HepG2 (cell line): ENCODE measurements around the gene TLCD1. TPM values are rescaled to one million over a fixed set of nuclear protein-coding genes. Genes with fewer than 3 reads are reported as not detected.
A peak's percentile ranks its signal among the peaks of the same experiment; 100 is the strongest.

ENCODE experiments used
- ATAC-seq: fragments of 200-7000 bp; cut with Tn5 transposase; 3 replicates; pipeline ENCODE4 v1.9.1; 2020; ENCODE audit warnings: mild to moderate bottlenecking, moderate library complexity
- BruUV-seq: library from RNA; stranded (reverse); fragments of 400-500 nt; replicated peaks from 2 replicates; lab custom pipeline; 2021; lab: Mats Ljungman, UMichigan
- CTCF ChIA-PET: fragments of 300-600 bp; formaldehyde crosslinking; extraction: SDS; loops from one replicate; lab custom pipeline; 2021; ENCODE audit warnings: low total read pairs, inconsistent platforms, low intra/inter-chr PET ratio; lab: Yijun Ruan, JAX
- POLR2A ChIA-PET: fragments of 350-600 bp; sonication (Branson Sonifier 250); formaldehyde crosslinking; loops from one replicate; lab custom pipeline; 2020; ENCODE audit warnings: antibody characterized with exemption, inconsistent platforms; lab: Yijun Ruan, JAX
- DNase-seq: peaks from one replicate; pipeline ENCODE4 v3.0.0-alpha.2; 2015; ENCODE audit warnings: low spot score
- FAIRE-seq: peaks from 3 replicates; lab custom pipeline; 2011; peaks lifted over from hg19 to GRCh38; lab: Jason Lieb, UNC
- H2AFZ ChIP-seq: one replicate; pipeline ENCODE4 v1.6.1; 2011; ENCODE audit warnings: low read length, inconsistent platforms
- H3K27ac ChIP-seq: fragments of 300-600 bp; 3 replicates; pipeline ENCODE4 v1.8.0; 2011; ENCODE audit warnings: mixed run types, mild to moderate bottlenecking, mixed read lengths, low read length, inconsistent platforms; ENCODE audit not compliant: insufficient read depth; ENCODE audit errors: extremely low read length
- H3K27me3 ChIP-seq, 2 experiments: fragments of 200-600 bp in 1 of 2; 2 replicates in 1 of 2; 3 replicates in 1 of 2; pipeline versions ENCODE4 v1.6.0 to v1.8.0; 2011; ENCODE audit warnings: low read length in 2 of 2, mild to moderate bottlenecking in 2 of 2, moderate library complexity in 2 of 2, inconsistent platforms in 1 of 2; ENCODE audit not compliant: insufficient read depth in 2 of 2, control insufficient read depth in 1 of 2
- H3K36me3 ChIP-seq, 2 experiments: fragments of 200-600 bp in 1 of 2; replicated peaks in 1 of 2; 2 replicates in 1 of 2; 3 replicates in 1 of 2; pipeline versions ENCODE4 v1.5.1 to v1.8.0; 2011; ENCODE audit warnings: low read length in 2 of 2, inconsistent platforms in 1 of 2; ENCODE audit not compliant: insufficient read depth in 2 of 2, control insufficient read depth in 1 of 2
- H3K4me1 ChIP-seq: 2 replicates; pipeline ENCODE4 v1.5.1; 2012; ENCODE audit warnings: low read length, inconsistent platforms; ENCODE audit not compliant: insufficient read depth
- H3K4me2 ChIP-seq: 2 replicates; pipeline ENCODE4 v1.6.0; 2011; ENCODE audit warnings: low read depth, low read length, inconsistent platforms
- H3K4me3 ChIP-seq, 3 experiments: fragments of 200-600 bp in 1 of 3; sonication (generic), shearing (Covaris generic) in 1 of 3; replicated peaks in 1 of 3; 2 replicates each; pipeline ENCODE4 v1.5.1; 2011 to 2016; ENCODE audit warnings: low read length in 3 of 3, inconsistent platforms in 2 of 3, low read depth in 2 of 3, mild to moderate bottlenecking in 2 of 3, control low read depth in 1 of 3, mixed read lengths in 1 of 3; ENCODE audit not compliant: insufficient read depth in 1 of 3
- H3K79me2 ChIP-seq: one replicate; pipeline ENCODE4 v1.6.1; 2011; ENCODE audit warnings: low read length, inconsistent platforms; ENCODE audit not compliant: insufficient read depth
- H3K9ac ChIP-seq: 2 replicates; pipeline ENCODE4 v1.6.0; 2011; ENCODE audit warnings: mild to moderate bottlenecking, low read depth, low read length, inconsistent platforms; ENCODE audit not compliant: insufficient read depth
- H3K9me3 ChIP-seq: 2 replicates; pipeline ENCODE4 v1.5.1; 2012; ENCODE audit warnings: mild to moderate bottlenecking, low read length
- H4K20me1 ChIP-seq: 2 replicates; pipeline ENCODE4 v1.6.0; 2011; ENCODE audit warnings: inconsistent platforms, mild to moderate bottlenecking, low read length, moderate library complexity; ENCODE audit not compliant: insufficient read depth
- EED ChIP-seq: sonication (generic); formaldehyde crosslinking; IDR thresholded peaks from 2 replicates; pipeline ENCODE4 v1.5.0; 2020; ENCODE audit warnings: mild to moderate bottlenecking, missing genetic modification reagents
- HOMEZ ChIP-seq: IDR thresholded peaks from 2 replicates; pipeline ENCODE4 v1.6.1; 2016; ENCODE audit warnings: low read depth
- MXI1 ChIP-seq: IDR thresholded peaks from 3 replicates; pipeline ENCODE4 v1.6.1; 2012; ENCODE audit warnings: low read depth, low read length, inconsistent platforms, borderline replicate concordance
- PBX3 ChIP-seq: sonication (generic); formaldehyde crosslinking; IDR thresholded peaks from 2 replicates; pipeline ENCODE4 v1.8.1; 2023; ENCODE audit warnings: missing genetic modification reagents, inconsistent platforms, borderline replicate concordance
- THAP7 ChIP-seq: sonication (generic); formaldehyde crosslinking; IDR thresholded peaks from 2 replicates; pipeline ENCODE4 v1.8.1; 2023; ENCODE audit warnings: mild to moderate bottlenecking, missing genetic modification reagents
- ZBTB42 ChIP-seq: sonication (generic); formaldehyde crosslinking; IDR thresholded peaks from 2 replicates; pipeline ENCODE4 v1.5.0; 2020; ENCODE audit warnings: mild to moderate bottlenecking, missing genetic modification reagents
- ZFAT ChIP-seq: sonication (generic); formaldehyde crosslinking; conservative IDR thresholded peaks from 2 replicates; pipeline ENCODE4 v1.8.1; 2023; ENCODE audit warnings: missing genetic modification reagents, inconsistent platforms
- ZNF546 ChIP-seq: sonication (generic); formaldehyde crosslinking; conservative IDR thresholded peaks from 2 replicates; pipeline ENCODE4 v1.8.1; 2023; ENCODE audit warnings: mild to moderate bottlenecking, missing genetic modification reagents
- ZNF652 ChIP-seq: IDR thresholded peaks from 2 replicates; pipeline ENCODE4 v1.6.1; 2016; ENCODE audit warnings: low read depth, borderline replicate concordance
- ZNF713 ChIP-seq: sonication (generic); formaldehyde crosslinking; IDR thresholded peaks from 2 replicates; pipeline ENCODE4 v1.4.0; 2020; ENCODE audit warnings: mild to moderate bottlenecking, missing genetic modification reagents
- ZNF770 ChIP-seq: sonication (generic); formaldehyde crosslinking; IDR thresholded peaks from 2 replicates; pipeline ENCODE4 v1.5.0; 2020; ENCODE audit warnings: mild to moderate bottlenecking, missing genetic modification reagents
- ZNF772 ChIP-seq: sonication (generic); formaldehyde crosslinking; IDR thresholded peaks from 2 replicates; pipeline ENCODE4 v1.5.0; 2020; ENCODE audit warnings: mild to moderate bottlenecking, missing genetic modification reagents
- WGBS: methylation state at CpG from one replicate; pipeline ENCODE4 v1.1.6; 2017; ENCODE audit warnings: low lambda C conversion rate; 5-methylcytosine and 5-hydroxymethylcytosine counted together
- in situ Hi-C: cut with HindIII; loops from 2 replicates; pipeline ENCODE4 v1.10.0; 2017; ENCODE audit warnings: low pct_unique_long_range_greater_than_20kb; ENCODE audit not compliant: extremely low pct_ligation_motif_present
- intact Hi-C: fragments of 100-400 bp; cut with micrococcal nuclease; formaldehyde crosslinking; loops from one replicate; pipeline ENCODE4 v1.10.0; 2022; ENCODE audit not compliant: unreplicated experiment
- polyA plus RNA-seq, 8 experiments: library from polyadenylated mRNA; depleted of rRNA in 3 of 8; stranded (reverse) in 7 of 8; unstranded in 1 of 8; fragments of >200 nt; fragmentation: Illumina TruSeq in 4 of 8; extraction: Trizol in 4 of 8; gene quantifications; 2 replicates each; pipeline versions ENCODE4 v1.2.1 to v1.2.3, GENCODE V29; 2011 to 2016; ENCODE audit warnings: low read depth in 4 of 8, missing spikeins in 1 of 8, mixed read lengths in 1 of 8; ENCODE audit not compliant: insufficient read depth in 1 of 8
- total RNA-seq, 5 experiments: library from RNA; depleted of rRNA; stranded (reverse); fragments of >200 nt; fragmentation: Illumina TruSeq; extraction: Trizol; gene quantifications; 2 replicates each; pipeline ENCODE4 v1.2.3, GENCODE V29; 2016; ENCODE audit warnings: low read depth in 1 of 5

Gene TLCD1
- total and polyA plus RNA-seq, 2 of the 13 experiments (the other 11 are each of a cell fraction or from before 2014, with no cell fraction given), result 14.9 to 19.6 TPM

GRCh38 chr17:28744104-28744971, 18.3 kb upstream of the TLCD1 start (continued):
- no peak for TF ChIP-seq PBX3 (CRISPR knock-in tag)
- TF ChIP-seq, all 625 proteins: peak for 159

GRCh38 chr17:28743243-28744103, 17.4 kb upstream of the TLCD1 start, which contains the start of gene TRAF4:
Gene TRAF4 (plus strand): TSS chr17:28744011. CDS start chr17:28744113, 102 bp downstream.
- intact Hi-C loops (no loop called here), in situ Hi-C loops (loop anchor here (25.0 kb wide), 1 partner anchor 369 kb away; no protein-coding TSS in a partner anchor)
- Histone ChIP-seq H3K79me2 (peaks cover 33% of the 10 kb centered on the region), H4K20me1 (peaks cover 28% of the 10 kb centered on the region), H2AFZ (no peak within 1 kb of the TSS), H3K4me2 (peak within 1 kb of the TSS; percentile 98), H3K36me3 (peaks cover 27 to 30% of the 10 kb centered on the region in 2 experiments), H3K27me3 (no peaks in the 10 kb centered on the region; a peak in 1 of 5 replicates), H3K4me3 (peak within 1 kb of the TSS; percentile 72 to 93 (median 74)), H3K27ac (peak within 1 kb of the TSS; percentile 95), H3K4me1 (peaks cover 49% of the 10 kb centered on the region), H3K9ac (peak within 1 kb of the TSS; percentile 98), H3K9me3 (no peaks in the 10 kb centered on the region)
- peak; percentile 64 for ATAC-seq
- POLR2A ChIA-PET, result interaction anchor here (0.9 to 12.3 kb wide), 9 partner anchors 9 to 194 kb away, joined by 3 to 590 read pairs (median 4); partner anchors contain the start of genes BLTP2, NEK8, PROCA1 and RPL23A
- peak; percentile 73 for DNase-seq
- 0% methylated on average over 6 of the region's 70 CpGs for WGBS
- CTCF ChIA-PET, result interaction anchor here (2.8 kb wide), 1 partner anchor 16 kb away, joined by 14 read pairs; the partner anchor contains the start of gene TLCD1
- peak; percentile 46 for FAIRE-seq
- TSS peak; percentile 47 for BruUV-seq
- TF ChIP-seq ZNF713 (CRISPR knock-in tag) (no peak), EED (CRISPR knock-in tag) (no peak), ZFAT (CRISPR knock-in tag) (no peak), ZNF652 (CRISPR knock-in tag) (no peak), HOMEZ (CRISPR knock-in tag) (no peak), ZNF546 (CRISPR knock-in tag) (peak; percentile 44), ZNF772 (CRISPR knock-in tag) (no peak), THAP7 (CRISPR knock-in tag) (0 out of 2 replicates have a peak, but pooled peaks have one; percentile 33), ZNF770 (peak; percentile 66), MXI1 (peak; percentile 59; the same call in 1 of the 3 replicates), ZBTB42 (CRISPR knock-in tag) (0 out of 2 replicates have a peak, but pooled peaks have one; percentile 35)
